NB4 (cell line): ENCODE data around the gene AIFM2.

Source experiments
- DNase-seq: peaks from one replicate; pipeline ENCODE4 v3.0.0; 2010; ENCODE audit warnings: low read depth
- H3K4me3 ChIP-seq: one replicate; pipeline ENCODE4 v1.5.1; 2011; ENCODE audit warnings: mild to moderate bottlenecking, low read depth, low read length, moderate library complexity
- CTCF ChIP-seq: IDR thresholded peaks from one replicate; pipeline ENCODE4 v1.5.1; 2012; ENCODE audit warnings: low read depth, low read length
- MAX ChIP-seq: IDR thresholded peaks from 2 replicates; pipeline ENCODE4 v1.6.1; 2011; ENCODE audit warnings: low read depth, low read length
- MYC ChIP-seq: IDR thresholded peaks from 2 replicates; pipeline ENCODE4 v1.6.1; 2011; ENCODE audit warnings: low read depth, low read length
- POLR2A ChIP-seq: IDR thresholded peaks from 2 replicates; pipeline ENCODE4 v1.6.1; 2011; ENCODE audit warnings: mild to moderate bottlenecking; ENCODE audit not compliant: insufficient read length; ENCODE audit errors: extremely low read depth

AIFM2 gene

GRCh38 chr10:70148516-70148915 lies 15.9 kb upstream of the AIFM2 start:
- H3K4me3 ChIP-seq = no peak overlapping the region
- DNase-seq = no peak
- TF ChIP-seq MAX (no peak), POLR2A (no peak), CTCF (no peak), MYC (no peak)

GRCh38 chr10:70147259-70147625 lies 14.6 kb upstream of the AIFM2 start:
- TF ChIP-seq CTCF (no peak), MYC (no peak), MAX (no peak), POLR2A (no peak)
- H3K4me3 ChIP-seq = peak overlapping the region; percentile 9

GRCh38 chr10:70146489-70147258 lies 14.0 kb upstream of the AIFM2 start, which contains the start of gene TYSND1:
Gene TYSND1 (minus strand): TSS chr10:70146700. CDS start chr10:70146586, 114 bp downstream.
- peak; percentile 100 for DNase-seq
- TF ChIP-seq MAX (peak; percentile 69), POLR2A (peak; percentile 93), MYC (peak; percentile 81), CTCF (peak; percentile 90)
- peak within 1 kb of the TSS; percentile 67 for H3K4me3 ChIP-seq

More at GRCh38 chr10:70147259-70147625, 14.6 kb upstream of the AIFM2 start:
- DNase-seq = no peak

GRCh38 chr10:70145666-70146488 lies 13.3 kb upstream of the AIFM2 start:
- peak overlapping the region; percentile 67 for H3K4me3 ChIP-seq
- DNase-seq = peak; percentile 86

GRCh38 chr10:70145166-70145665 lies 12.6 kb upstream of the AIFM2 start:
- no peak for TF ChIP-seq MYC
- no peak for TF ChIP-seq MAX
- no peak for TF ChIP-seq POLR2A
- TF ChIP-seq CTCF = no peak
- no peak for DNase-seq

More at GRCh38 chr10:70145666-70146488, 13.3 kb upstream of the AIFM2 start:
- peak; percentile 49 for TF ChIP-seq POLR2A
- TF ChIP-seq MYC = peak; percentile 95
- peak; percentile 34 for TF ChIP-seq CTCF
- peak; percentile 88 for TF ChIP-seq MAX

More at GRCh38 chr10:70145166-70145665, 12.6 kb upstream of the AIFM2 start:
- peak overlapping the region; percentile 67 for H3K4me3 ChIP-seq
